Measurements from ENCODE around the gene HIVEP3. TPM values are rescaled to one million over a fixed set of nuclear protein-coding genes. Genes with fewer than 3 reads are reported as not detected.

The HIVEP3 gene
- total RNA-seq, 1 donor from 2014 or later = 5.7 TPM

DNA sequence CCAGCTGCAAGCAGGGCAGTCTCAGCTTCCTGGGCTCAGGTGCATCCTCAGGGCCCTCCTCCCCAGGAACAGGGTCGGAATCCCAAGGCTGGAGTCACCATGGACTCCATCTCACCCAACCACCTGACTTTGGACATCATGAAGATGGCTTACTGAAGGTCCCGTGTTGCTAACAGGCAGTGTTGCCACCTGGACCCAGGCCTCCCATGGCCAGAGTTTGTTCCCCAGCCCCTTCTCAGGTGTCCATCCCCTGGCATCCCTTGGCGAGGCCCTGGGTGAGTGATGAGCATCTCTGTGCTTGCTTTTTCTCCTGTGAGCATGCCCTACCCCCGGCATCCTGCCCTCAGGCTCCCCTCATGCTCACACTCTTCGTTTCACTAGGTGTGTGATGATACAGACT lies 332.5 kb downstream of the HIVEP3 start:
- no peak for DNase-seq
- H3K4me1 ChIP-seq = no peaks in the 10 kb centered on the region
- H3K27ac ChIP-seq (replicated peaks) = no peak overlapping the region
- H3K36me3 ChIP-seq = no peaks in the 10 kb centered on the region
- H3K4me3 ChIP-seq = no peak overlapping the region
- no peaks in the 10 kb centered on the region for H3K27me3 ChIP-seq (ENCODE audit: low read depth)
- TF ChIP-seq, protein P1, sequence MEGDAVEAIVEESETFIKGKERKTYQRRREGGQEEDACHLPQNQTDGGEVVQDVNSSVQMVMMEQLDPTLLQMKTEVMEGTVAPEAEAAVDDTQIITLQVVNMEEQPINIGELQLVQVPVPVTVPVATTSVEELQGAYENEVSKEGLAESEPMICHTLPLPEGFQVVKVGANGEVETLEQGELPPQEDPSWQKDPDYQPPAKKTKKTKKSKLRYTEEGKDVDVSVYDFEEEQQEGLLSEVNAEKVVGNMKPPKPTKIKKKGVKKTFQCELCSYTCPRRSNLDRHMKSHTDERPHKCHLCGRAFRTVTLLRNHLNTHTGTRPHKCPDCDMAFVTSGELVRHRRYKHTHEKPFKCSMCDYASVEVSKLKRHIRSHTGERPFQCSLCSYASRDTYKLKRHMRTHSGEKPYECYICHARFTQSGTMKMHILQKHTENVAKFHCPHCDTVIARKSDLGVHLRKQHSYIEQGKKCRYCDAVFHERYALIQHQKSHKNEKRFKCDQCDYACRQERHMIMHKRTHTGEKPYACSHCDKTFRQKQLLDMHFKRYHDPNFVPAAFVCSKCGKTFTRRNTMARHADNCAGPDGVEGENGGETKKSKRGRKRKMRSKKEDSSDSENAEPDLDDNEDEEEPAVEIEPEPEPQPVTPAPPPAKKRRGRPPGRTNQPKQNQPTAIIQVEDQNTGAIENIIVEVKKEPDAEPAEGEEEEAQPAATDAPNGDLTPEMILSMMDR (IDR thresholded peaks at IDR 0.05; ENCODE audit: borderline replicate concordance) = no peak
- peaks cover 7% of the 10 kb centered on the region for H3K9me3 ChIP-seq (replicated peaks)
- intact Hi-C loops (cut with micrococcal nuclease) = no loop called here

DNA sequence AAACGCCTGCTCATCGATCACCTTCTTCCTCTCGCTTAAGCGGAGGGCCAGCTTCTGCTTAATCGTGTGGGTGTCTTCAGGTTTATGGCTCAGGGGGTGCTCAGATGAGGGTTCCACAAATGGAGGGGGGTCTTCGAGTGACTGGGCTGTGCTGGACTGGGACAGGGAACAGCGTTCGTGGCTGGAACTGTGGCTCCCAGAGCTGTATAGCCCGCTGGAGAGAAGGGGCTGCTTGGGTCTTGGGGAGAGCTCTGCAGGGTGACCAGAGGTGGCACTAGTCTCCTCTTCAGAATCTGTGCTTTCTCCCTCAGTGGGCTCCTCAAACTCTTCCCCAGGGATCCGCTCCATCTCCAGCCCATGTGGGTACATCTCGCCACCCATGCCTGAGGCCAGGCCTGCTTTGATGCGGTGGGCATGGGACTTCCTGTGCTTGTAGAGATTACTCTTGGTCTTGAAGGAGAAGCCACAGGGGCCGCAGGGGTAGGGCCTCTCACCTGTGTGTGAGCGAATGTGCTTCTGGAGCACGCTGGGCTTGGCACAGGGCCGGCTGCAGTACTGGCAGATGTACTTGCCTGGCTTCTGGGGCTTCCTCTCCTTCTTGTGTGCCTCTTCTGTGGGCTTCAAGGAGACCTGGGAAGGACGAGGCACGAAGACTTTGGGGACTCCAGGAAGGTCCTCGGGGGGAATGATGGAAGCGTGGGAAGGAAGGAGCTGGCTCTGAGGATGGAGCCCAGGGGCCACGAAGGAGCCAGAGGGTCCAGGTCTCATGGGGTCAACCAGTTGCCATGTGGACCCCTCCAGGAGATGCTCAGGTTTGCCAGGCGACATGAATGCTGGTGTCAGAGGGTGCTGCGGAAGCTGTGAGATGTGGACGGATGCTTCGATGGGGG lies 334.8 kb downstream of the HIVEP3 start:
- Histone ChIP-seq H3K27me3 (ENCODE audit: low read depth) (no peaks in the 10 kb centered on the region), H3K27ac (replicated peaks) (no peak overlapping the region), H3K4me3 (no peak overlapping the region), H3K9me3 (replicated peaks) (no peaks in the 10 kb centered on the region), H3K4me1 (no peaks in the 10 kb centered on the region), H3K36me3 (no peaks in the 10 kb centered on the region)
- TF ChIP-seq, protein P1 (IDR thresholded peaks at IDR 0.05; ENCODE audit: borderline replicate concordance) = no peak
- DNase-seq = no peak
- intact Hi-C loops (cut with micrococcal nuclease) = no loop called here

DNA sequence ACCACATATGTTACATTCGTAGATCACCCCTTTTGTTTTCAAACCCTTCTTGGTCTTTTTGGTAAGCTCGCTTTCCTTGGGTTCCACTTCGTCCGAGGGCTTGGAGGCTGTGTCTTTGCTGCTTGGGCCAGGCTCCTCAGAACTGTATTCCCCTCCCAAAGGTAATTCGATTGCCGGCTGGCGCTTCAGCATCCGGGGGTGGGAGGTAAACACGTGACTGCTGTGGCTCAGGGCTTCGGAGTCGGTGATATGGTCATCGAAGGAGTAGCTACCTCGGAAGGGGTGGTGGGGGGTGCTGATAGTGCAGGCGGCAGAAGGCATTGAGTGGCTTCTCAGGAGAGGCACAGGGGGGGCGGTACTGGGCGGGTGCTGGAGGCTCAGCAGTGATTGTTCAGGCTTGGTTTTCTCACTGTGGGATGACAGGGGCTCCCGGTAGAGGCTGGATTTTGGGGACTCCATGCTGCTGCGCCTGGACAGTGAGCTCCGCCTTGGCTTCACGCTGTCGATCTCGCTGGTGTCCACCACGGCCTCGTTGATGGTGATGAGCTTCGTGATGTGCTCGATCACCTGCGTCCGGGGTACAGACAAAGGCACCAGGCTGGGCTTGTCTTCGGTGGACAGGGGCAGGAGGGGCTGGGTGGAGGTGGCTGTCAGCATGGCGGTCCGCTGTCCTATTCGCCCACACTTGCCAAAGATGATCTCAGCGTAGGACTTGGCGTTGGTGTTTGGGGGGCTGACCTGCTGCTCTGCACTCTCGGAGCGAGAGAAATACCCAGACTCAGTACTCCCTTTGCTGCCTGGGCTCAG lies 335.7 kb downstream of the HIVEP3 start:
- Histone ChIP-seq H3K36me3 (no peaks in the 10 kb centered on the region), H3K9me3 (replicated peaks) (no peaks in the 10 kb centered on the region), H3K27me3 (ENCODE audit: low read depth) (no peaks in the 10 kb centered on the region), H3K27ac (replicated peaks) (no peak overlapping the region), H3K4me1 (no peaks in the 10 kb centered on the region), H3K4me3 (no peak overlapping the region)
- intact Hi-C loops (cut with micrococcal nuclease) = no loop called here
- TF ChIP-seq, protein P1 (IDR thresholded peaks at IDR 0.05; ENCODE audit: borderline replicate concordance) = no peak
- DNase-seq = no peak

DNA sequence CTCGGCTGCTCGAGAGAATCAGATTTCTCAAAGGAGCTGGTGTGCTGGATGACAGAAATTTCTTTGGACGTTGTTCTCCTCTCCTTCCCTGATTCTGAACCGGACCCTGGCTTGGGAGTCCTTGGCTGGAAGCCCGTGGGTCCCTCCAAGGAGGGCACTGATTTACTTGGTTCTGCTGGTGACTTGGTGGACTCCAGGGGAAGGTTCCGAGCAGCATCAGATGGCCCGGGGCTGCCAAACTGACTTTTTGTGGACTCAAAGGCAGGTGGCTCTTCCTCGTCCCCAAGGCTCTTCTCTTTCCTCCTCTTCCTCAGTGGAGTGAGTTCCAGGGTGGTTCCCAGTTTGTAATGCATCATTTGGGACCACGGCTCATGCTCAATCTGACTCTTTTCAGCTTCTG lies 336.4 kb downstream of the HIVEP3 start:
- H3K4me1 ChIP-seq = no peaks in the 10 kb centered on the region
- TF ChIP-seq, protein P1 (IDR thresholded peaks at IDR 0.05; ENCODE audit: borderline replicate concordance) = no peak
- H3K27ac ChIP-seq (replicated peaks) = no peak overlapping the region
- DNase-seq = no peak
- intact Hi-C loops (cut with micrococcal nuclease) = no loop called here
- H3K9me3 ChIP-seq (replicated peaks) = no peaks in the 10 kb centered on the region
- H3K27me3 ChIP-seq (ENCODE audit: low read depth) = no peaks in the 10 kb centered on the region
- no peaks in the 10 kb centered on the region for H3K36me3 ChIP-seq
- no peak overlapping the region for H3K4me3 ChIP-seq

DNA sequence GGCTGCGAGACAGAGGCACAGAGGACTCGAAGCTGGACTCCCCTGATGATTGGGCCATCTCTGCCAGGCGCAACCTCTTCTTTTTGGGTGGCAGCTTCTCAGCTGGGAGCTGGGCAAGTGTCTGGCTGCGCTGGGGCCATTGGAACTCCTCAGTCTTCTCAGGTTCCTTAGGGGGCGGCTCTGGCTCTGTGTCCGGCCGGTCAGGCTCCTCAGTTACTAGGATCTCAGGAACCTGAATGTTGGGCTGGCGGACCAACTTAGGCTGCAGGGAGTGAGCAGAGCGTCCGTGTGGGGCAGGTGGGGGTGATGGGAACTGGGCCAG lies 336.8 kb downstream of the HIVEP3 start:
- Histone ChIP-seq H3K27me3 (ENCODE audit: low read depth) (no peaks in the 10 kb centered on the region), H3K4me1 (no peaks in the 10 kb centered on the region), H3K4me3 (no peak overlapping the region), H3K9me3 (replicated peaks) (no peaks in the 10 kb centered on the region), H3K36me3 (no peaks in the 10 kb centered on the region), H3K27ac (replicated peaks) (no peak overlapping the region)
- intact Hi-C loops (cut with micrococcal nuclease) = no loop called here
- TF ChIP-seq, protein P1 (IDR thresholded peaks at IDR 0.05; ENCODE audit: borderline replicate concordance) = no peak
- DNase-seq = no peak

All from left ventricle myocardium inferior (tissue), 1 donor.